NB4 (cell line): ENCODE measurements around the gene CEMP1.

Source experiments
- CTCF ChIP-seq: IDR thresholded peaks from one replicate; pipeline ENCODE4 v1.5.1; 2012; ENCODE audit warnings: low read depth, low read length
- POLR2A ChIP-seq: IDR thresholded peaks from 2 replicates; pipeline ENCODE4 v1.6.1; 2011; ENCODE audit warnings: mild to moderate bottlenecking; ENCODE audit not compliant: insufficient read length; ENCODE audit errors: extremely low read depth

DNA sequence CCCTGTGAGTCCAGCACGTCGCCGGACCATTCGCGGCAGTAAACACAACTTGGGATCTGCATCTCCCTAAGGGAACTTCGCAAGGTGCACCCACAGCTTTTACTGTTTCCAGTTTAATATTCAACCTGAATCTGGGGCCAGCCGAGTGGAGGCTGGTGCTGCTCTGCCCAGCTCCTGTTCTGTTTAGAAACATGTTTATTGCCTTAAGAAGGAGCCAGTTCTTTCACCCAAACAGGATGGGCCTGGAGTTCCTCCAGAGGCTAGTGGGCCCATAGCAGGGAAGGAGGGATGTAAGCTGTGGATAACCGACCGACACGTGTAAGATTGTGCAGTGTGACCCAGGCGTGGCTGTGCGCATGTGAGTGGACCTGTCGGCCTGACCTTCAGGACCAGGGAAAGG is 38.9 kb downstream of the CEMP1 start:
- TF ChIP-seq CTCF = no peak
- no peak for TF ChIP-seq POLR2A
